ENCODE results near the gene FN1. TPM values are rescaled to one million over a fixed set of nuclear protein-coding genes. Genes with fewer than 3 reads are reported as not detected.

The FN1 gene
- total RNA-seq, 2 donors from 2014 or later, result 369 to 1,092 TPM

- Histone ChIP-seq H3K9me3 (no peaks in the 10 kb centered on the region), H3K4me1 (no peaks in the 10 kb centered on the region), H3K36me3 (peaks cover 45% of the 10 kb centered on the region), H3K27me3 (no peaks in the 10 kb centered on the region), H3K4me3 (no peak overlapping the region), H3K27ac (no peak overlapping the region)
- no peak for DNase-seq (ENCODE audit: low spot score)
- no peak for TF ChIP-seq CTCF (IDR thresholded peaks at IDR 0.05)
Observed at GRCh38 chr2:215368493-215368809, 67.4 kb downstream of the FN1 start.

GRCh38 chr2:215367662-215368492 lies 68.0 kb downstream of the FN1 start:
- DNase-seq (ENCODE audit: low spot score), result no peak
- H3K9me3 ChIP-seq, result no peaks in the 10 kb centered on the region
- H3K27ac ChIP-seq, result no peak overlapping the region
- no peaks in the 10 kb centered on the region for H3K4me1 ChIP-seq
- peaks cover 51% of the 10 kb centered on the region for H3K36me3 ChIP-seq
- no peak overlapping the region for H3K4me3 ChIP-seq
- no peak for TF ChIP-seq CTCF (IDR thresholded peaks at IDR 0.05)
- no peaks in the 10 kb centered on the region for H3K27me3 ChIP-seq

- Histone ChIP-seq H3K36me3 (peaks cover 56% of the 10 kb centered on the region), H3K9me3 (no peaks in the 10 kb centered on the region), H3K27me3 (no peaks in the 10 kb centered on the region), H3K4me3 (no peak overlapping the region), H3K4me1 (no peaks in the 10 kb centered on the region), H3K27ac (no peak overlapping the region)
- DNase-seq (ENCODE audit: low spot score), result no peak
- TF ChIP-seq CTCF (IDR thresholded peaks at IDR 0.05), result no peak
Observed at GRCh38 chr2:215366440-215367032, 69.3 kb downstream of the FN1 start.

- no peaks in the 10 kb centered on the region for H3K4me1 ChIP-seq
- no peaks in the 10 kb centered on the region for H3K9me3 ChIP-seq
- H3K36me3 ChIP-seq, result peaks cover 62% of the 10 kb centered on the region
- no peak for DNase-seq (ENCODE audit: low spot score)
- TF ChIP-seq CTCF (IDR thresholded peaks at IDR 0.05), result no peak
- H3K27me3 ChIP-seq, result no peaks in the 10 kb centered on the region
- H3K4me3 ChIP-seq, result no peak overlapping the region
- no peak overlapping the region for H3K27ac ChIP-seq
Observed at GRCh38 chr2:215365184-215365658, 70.6 kb downstream of the FN1 start.

- peaks cover 62% of the 10 kb centered on the region for H3K36me3 ChIP-seq
- no peaks in the 10 kb centered on the region for H3K9me3 ChIP-seq
- no peak for TF ChIP-seq CTCF (IDR thresholded peaks at IDR 0.05)
- H3K4me3 ChIP-seq, result no peak overlapping the region
- H3K27me3 ChIP-seq, result no peaks in the 10 kb centered on the region
- H3K4me1 ChIP-seq, result no peaks in the 10 kb centered on the region
- no peak overlapping the region for H3K27ac ChIP-seq
- DNase-seq (ENCODE audit: low spot score), result no peak
Observed at GRCh38 chr2:215364157-215365155, 71.4 kb downstream of the FN1 start.

Data from right atrium auricular region (tissue), 2 donors.